Mesothelial cell of epicardium (in vitro differentiated cells): ENCODE measurements around the gene TLR8. TPM values are rescaled to one million over a fixed set of nuclear protein-coding genes. Genes with fewer than 3 reads are reported as not detected.

Experiments used
- DNase-seq, 2 experiments: peaks; one replicate each; pipeline ENCODE4 v3.0.0; 2021; ENCODE audit warnings: low spot score in 2 of 2; ENCODE audit not compliant: unreplicated experiment in 2 of 2
- H3K27ac Mint-ChIP-seq: 2 replicates; pipeline ENCODE4 v1.8.0; 2021; ENCODE audit warnings: mixed read lengths
- H3K27me3 Mint-ChIP-seq: 2 replicates; pipeline ENCODE4 v1.8.0; 2021; ENCODE audit warnings: low read depth, mixed read lengths
- H3K36me3 Mint-ChIP-seq: 2 replicates; pipeline ENCODE4 v1.8.0; 2021; ENCODE audit warnings: mixed read lengths
- H3K4me1 Mint-ChIP-seq: 2 replicates; pipeline ENCODE4 v1.8.0; 2021; ENCODE audit warnings: mixed read lengths
- H3K4me3 Mint-ChIP-seq: 2 replicates; pipeline ENCODE4 v1.8.0; 2021; ENCODE audit warnings: mild to moderate bottlenecking, moderate library complexity, mixed read lengths
- H3K9me3 Mint-ChIP-seq: 2 replicates; pipeline ENCODE4 v1.8.0; 2021; ENCODE audit warnings: mixed read lengths
- CTCF ChIP-seq: fragments of 200-600 bp; sonication (generic); IDR thresholded peaks from one replicate; pipeline ENCODE4 v1.5.0; 2021; ENCODE audit warnings: antibody characterized with exemption; ENCODE audit not compliant: unreplicated experiment
- total RNA-seq: library from RNA; stranded (reverse); gene quantifications from 3 replicates; pipeline ENCODE4 v1.2.1, GENCODE V29; 2021

TLR8 gene
- total RNA-seq, 1 donor from 2014 or later: not detected

GRCh38 chrX:12871257-12871656, 35.2 kb upstream of the TLR8 start:
- Mint-ChIP-seq H3K27ac (no peak overlapping the region), H3K4me1 (no peaks in the 10 kb centered on the region), H3K27me3 (no peaks in the 10 kb centered on the region), H3K36me3 (no peaks in the 10 kb centered on the region), H3K4me3 (no peak overlapping the region), H3K9me3 (peaks cover 44% of the 10 kb centered on the region)
- DNase-seq: no peak
- no peak for TF ChIP-seq CTCF

GRCh38 chrX:12872741-12873140, 33.7 kb upstream of the TLR8 start:
- Mint-ChIP-seq H3K4me1 (peaks cover 4% of the 10 kb centered on the region), H3K4me3 (no peak overlapping the region), H3K36me3 (no peaks in the 10 kb centered on the region), H3K27me3 (no peaks in the 10 kb centered on the region), H3K9me3 (peaks cover 36% of the 10 kb centered on the region), H3K27ac (no peak overlapping the region)
- no peak for DNase-seq
- TF ChIP-seq CTCF: no peak

GRCh38 chrX:12874581-12874980, 31.8 kb upstream of the TLR8 start:
- Mint-ChIP-seq H3K4me3 (no peak overlapping the region), H3K9me3 (peaks cover 30% of the 10 kb centered on the region), H3K27me3 (no peaks in the 10 kb centered on the region), H3K27ac (no peak overlapping the region), H3K36me3 (no peaks in the 10 kb centered on the region), H3K4me1 (peaks cover 4% of the 10 kb centered on the region)
- no peak for TF ChIP-seq CTCF
- no peak for DNase-seq

- H3K27ac Mint-ChIP-seq: no peak overlapping the region
- peaks cover 31% of the 10 kb centered on the region for H3K9me3 Mint-ChIP-seq
- no peak for TF ChIP-seq CTCF
- no peaks in the 10 kb centered on the region for H3K27me3 Mint-ChIP-seq
- H3K36me3 Mint-ChIP-seq: no peaks in the 10 kb centered on the region
- no peak for DNase-seq
- H3K4me1 Mint-ChIP-seq: peaks cover 4% of the 10 kb centered on the region
- no peak overlapping the region for H3K4me3 Mint-ChIP-seq
Observed at GRCh38 chrX:12877386-12877785, 29.0 kb upstream of the TLR8 start.

GRCh38 chrX:12878536-12878935, 27.9 kb upstream of the TLR8 start:
- Mint-ChIP-seq H3K36me3 (no peaks in the 10 kb centered on the region), H3K27me3 (no peaks in the 10 kb centered on the region), H3K4me3 (no peak overlapping the region), H3K4me1 (peaks cover 4% of the 10 kb centered on the region), H3K9me3 (peaks cover 23% of the 10 kb centered on the region), H3K27ac (no peak overlapping the region)
- DNase-seq: no peak
- no peak for TF ChIP-seq CTCF

- Mint-ChIP-seq H3K9me3 (peaks cover 27% of the 10 kb centered on the region), H3K36me3 (no peaks in the 10 kb centered on the region), H3K27me3 (no peaks in the 10 kb centered on the region), H3K27ac (no peak overlapping the region), H3K4me3 (no peak overlapping the region), H3K4me1 (peaks cover 4% of the 10 kb centered on the region)
- DNase-seq: no peak
- TF ChIP-seq CTCF: no peak
Observed at GRCh38 chrX:12881914-12882313, 24.5 kb upstream of the TLR8 start.
